ENCODE results near the gene KIAA1549.
A peak's percentile ranks its signal among the peaks of the same experiment; 100 is the strongest.

The KIAA1549 gene

GRCh38 chr7:138889582-138890498, 91.3 kb downstream of the KIAA1549 start:
- TF ChIP-seq, protein P1, sequence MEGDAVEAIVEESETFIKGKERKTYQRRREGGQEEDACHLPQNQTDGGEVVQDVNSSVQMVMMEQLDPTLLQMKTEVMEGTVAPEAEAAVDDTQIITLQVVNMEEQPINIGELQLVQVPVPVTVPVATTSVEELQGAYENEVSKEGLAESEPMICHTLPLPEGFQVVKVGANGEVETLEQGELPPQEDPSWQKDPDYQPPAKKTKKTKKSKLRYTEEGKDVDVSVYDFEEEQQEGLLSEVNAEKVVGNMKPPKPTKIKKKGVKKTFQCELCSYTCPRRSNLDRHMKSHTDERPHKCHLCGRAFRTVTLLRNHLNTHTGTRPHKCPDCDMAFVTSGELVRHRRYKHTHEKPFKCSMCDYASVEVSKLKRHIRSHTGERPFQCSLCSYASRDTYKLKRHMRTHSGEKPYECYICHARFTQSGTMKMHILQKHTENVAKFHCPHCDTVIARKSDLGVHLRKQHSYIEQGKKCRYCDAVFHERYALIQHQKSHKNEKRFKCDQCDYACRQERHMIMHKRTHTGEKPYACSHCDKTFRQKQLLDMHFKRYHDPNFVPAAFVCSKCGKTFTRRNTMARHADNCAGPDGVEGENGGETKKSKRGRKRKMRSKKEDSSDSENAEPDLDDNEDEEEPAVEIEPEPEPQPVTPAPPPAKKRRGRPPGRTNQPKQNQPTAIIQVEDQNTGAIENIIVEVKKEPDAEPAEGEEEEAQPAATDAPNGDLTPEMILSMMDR (IDR thresholded peaks at IDR 0.05) = no peak

GRCh38 chr7:138887872-138888656, 93.1 kb downstream of the KIAA1549 start:
- TF ChIP-seq, protein P1 (IDR thresholded peaks at IDR 0.05) = no peak

DNA sequence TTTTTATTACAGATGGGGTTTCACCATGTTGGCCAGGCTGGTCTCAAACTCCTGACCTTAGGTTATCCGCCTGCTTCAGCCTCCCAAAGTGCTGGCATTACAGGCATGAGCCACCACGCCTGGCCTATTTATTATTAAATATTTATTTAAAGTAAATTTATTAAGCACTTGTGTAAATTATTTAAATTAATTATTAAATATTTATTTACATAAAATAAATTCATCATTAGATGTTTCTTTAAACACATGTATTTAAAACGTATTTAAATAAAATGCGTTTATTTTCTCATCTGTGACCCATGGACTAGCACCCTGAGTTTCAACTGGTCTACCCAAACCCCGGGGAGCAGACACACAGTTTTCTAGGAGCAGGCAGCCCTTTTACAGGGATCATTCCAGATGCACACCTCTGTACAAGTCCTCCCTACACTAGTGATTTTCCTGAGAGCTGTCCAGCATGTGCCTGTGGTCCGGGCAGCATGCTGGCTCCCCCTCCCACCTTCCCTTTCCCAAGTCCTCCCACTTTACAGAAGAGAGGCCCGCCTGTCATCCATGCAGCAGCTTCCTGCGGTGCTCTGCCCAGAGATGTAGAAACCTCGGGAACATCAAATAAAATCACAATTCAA, 94.0 kb downstream of the KIAA1549 start:
- TF ChIP-seq, protein P1 (IDR thresholded peaks at IDR 0.05) = no peak

- TF ChIP-seq, protein P1 (IDR thresholded peaks at IDR 0.05) = peak; percentile 64
These were observed 94.7 kb downstream of the KIAA1549 start for GRCh38 chr7:138886501-138886917.

DNA sequence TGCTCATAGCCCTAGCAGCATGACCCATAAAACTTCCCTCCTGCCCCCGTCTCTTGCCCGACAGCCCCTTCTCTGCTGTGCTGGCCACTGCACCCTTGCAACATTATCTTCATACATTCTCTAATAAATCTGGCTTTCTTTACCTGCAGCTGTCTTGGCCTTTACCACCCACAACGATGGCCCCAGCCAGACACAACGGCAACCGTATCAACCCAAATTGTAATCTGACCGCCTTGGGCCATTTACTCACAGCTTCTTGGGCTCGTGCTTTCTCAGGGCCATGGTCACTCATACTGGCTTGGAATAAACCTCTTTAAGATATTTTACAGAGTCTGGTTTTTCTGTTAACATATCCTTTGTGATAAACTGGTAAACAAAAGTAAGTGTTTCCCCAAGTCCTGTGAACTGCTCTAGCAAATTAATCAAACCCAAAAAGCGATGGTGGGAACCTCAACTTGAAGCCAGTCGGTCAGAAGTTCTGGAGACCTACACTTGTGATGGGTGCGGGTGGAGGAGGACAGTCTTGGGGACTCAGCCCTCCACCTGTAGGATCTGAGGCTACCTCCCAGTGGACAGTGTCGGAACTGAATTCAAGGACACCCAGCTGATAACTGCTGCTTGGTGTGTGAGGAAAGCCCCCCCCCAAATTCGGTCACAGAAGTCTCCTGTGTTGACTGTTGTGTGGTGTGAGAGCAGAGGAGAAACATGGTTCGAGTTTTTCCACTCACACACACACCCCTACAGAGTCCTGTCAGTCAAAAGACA, 95.6 kb downstream of the KIAA1549 start:
- TF ChIP-seq, protein P1 (IDR thresholded peaks at IDR 0.05) = no peak

DNA sequence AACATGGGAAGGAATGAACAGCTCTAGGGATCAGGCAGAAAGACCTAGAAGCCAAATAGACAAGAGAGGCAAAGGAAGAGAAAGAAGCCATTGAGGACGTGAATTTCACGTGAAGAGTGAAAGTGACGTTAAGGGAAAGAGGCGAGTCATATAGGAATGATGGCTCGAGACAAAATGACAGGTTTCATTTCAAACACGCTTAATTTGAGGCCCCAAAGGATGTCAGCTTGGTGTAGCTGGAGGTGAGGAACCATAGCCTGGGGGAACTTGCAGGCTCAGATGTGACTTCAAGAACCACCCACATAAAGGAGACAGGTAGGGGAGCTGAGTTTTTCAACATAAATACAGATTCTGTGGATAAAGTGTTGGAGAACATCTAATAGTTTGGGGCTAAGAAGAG, 98.9 kb downstream of the KIAA1549 start:
- TF ChIP-seq, protein P1 (IDR thresholded peaks at IDR 0.05) = no peak
